ENCODE results near the gene NUP85. TPM values are rescaled to one million over a fixed set of nuclear protein-coding genes. Genes with fewer than 3 reads are reported as not detected.

Gene NUP85
- total and polyA plus RNA-seq, 4 donors, result 15.2 to 36.3 (median 29.5) TPM

DNA sequence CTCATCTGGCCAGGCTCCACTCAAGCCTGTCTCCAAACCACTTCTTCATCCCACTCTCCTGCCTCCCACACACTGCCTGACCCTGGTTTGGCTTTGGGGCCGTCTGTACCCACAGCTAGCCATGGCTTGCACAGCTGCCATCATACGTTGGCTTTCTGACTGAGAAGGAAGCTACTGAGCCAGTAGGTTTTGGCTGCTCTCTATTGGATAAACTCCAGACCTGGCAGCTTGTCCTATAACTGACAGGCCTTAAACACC lies 61.6 kb downstream of the NUP85 start:
- no peak for DNase-seq (ENCODE audit: low spot score)
- Histone ChIP-seq H3K9ac (ENCODE audit: low read depth in 1 of 2, low read length in 2 of 2) (no peak overlapping the region), H3K36me3 (ENCODE audit: control insufficient read depth in 4 of 4, insufficient read depth in 3 of 4, low read depth in 1 of 4, low read length in 3 of 4) (peaks cover 5 to 23% (median 19%) of the 10 kb centered on the region in 4 donors), H3K9me3 (ENCODE audit: control insufficient read depth in 4 of 4, low read length in 3 of 4) (no peaks in the 10 kb centered on the region), H3K27ac (ENCODE audit: low read depth in 1 of 2, low read length in 2 of 2) (no peak overlapping the region), H3K27me3 (ENCODE audit: control insufficient read depth in 4 of 4, insufficient read depth in 4 of 4, low read length in 3 of 4) (no peaks in the 10 kb centered on the region), H3K4me3 (ENCODE audit: low read depth in 1 of 3, low read length in 3 of 3) (no peak overlapping the region), H3K4me1 (ENCODE audit: control insufficient read depth in 4 of 4, insufficient read depth in 4 of 4, low read length in 3 of 4) (peaks cover 6 to 40% (median 23%) of the 10 kb centered on the region in 4 donors)
- WGBS, result 41% methylated on average over 2 of the region's 2 CpGs
- TF ChIP-seq FOXA2 (IDR thresholded peaks at IDR 0.05) (no peak), YY1 (IDR thresholded peaks at IDR 0.05) (no peak), SP1 (IDR thresholded peaks at IDR 0.05) (no peak), GABPA (IDR thresholded peaks at IDR 0.05 in 1 of 2, conservative IDR thresholded peaks at IDR 0.05 in 1 of 2) (no peak), RAD21 (IDR thresholded peaks at IDR 0.05) (no peak), TAF1 (conservative IDR thresholded peaks at IDR 0.05) (no peak), JUND (IDR thresholded peaks at IDR 0.05) (no peak), RXRA (IDR thresholded peaks at IDR 0.05) (no peak), FOXA1 (IDR thresholded peaks at IDR 0.05) (no peak), NR2F2 (IDR thresholded peaks at IDR 0.05) (no peak), EGR1 (IDR thresholded peaks at IDR 0.05; ENCODE audit: low read depth in 2 of 2) (no peak), HNF4A (conservative IDR thresholded peaks at IDR 0.05) (no peak)
- TF ChIP-seq, protein P1, sequence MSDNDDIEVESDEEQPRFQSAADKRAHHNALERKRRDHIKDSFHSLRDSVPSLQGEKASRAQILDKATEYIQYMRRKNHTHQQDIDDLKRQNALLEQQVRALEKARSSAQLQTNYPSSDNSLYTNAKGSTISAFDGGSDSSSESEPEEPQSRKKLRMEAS (IDR thresholded peaks at IDR 0.05), result no peak
- TF ChIP-seq, protein P2, sequence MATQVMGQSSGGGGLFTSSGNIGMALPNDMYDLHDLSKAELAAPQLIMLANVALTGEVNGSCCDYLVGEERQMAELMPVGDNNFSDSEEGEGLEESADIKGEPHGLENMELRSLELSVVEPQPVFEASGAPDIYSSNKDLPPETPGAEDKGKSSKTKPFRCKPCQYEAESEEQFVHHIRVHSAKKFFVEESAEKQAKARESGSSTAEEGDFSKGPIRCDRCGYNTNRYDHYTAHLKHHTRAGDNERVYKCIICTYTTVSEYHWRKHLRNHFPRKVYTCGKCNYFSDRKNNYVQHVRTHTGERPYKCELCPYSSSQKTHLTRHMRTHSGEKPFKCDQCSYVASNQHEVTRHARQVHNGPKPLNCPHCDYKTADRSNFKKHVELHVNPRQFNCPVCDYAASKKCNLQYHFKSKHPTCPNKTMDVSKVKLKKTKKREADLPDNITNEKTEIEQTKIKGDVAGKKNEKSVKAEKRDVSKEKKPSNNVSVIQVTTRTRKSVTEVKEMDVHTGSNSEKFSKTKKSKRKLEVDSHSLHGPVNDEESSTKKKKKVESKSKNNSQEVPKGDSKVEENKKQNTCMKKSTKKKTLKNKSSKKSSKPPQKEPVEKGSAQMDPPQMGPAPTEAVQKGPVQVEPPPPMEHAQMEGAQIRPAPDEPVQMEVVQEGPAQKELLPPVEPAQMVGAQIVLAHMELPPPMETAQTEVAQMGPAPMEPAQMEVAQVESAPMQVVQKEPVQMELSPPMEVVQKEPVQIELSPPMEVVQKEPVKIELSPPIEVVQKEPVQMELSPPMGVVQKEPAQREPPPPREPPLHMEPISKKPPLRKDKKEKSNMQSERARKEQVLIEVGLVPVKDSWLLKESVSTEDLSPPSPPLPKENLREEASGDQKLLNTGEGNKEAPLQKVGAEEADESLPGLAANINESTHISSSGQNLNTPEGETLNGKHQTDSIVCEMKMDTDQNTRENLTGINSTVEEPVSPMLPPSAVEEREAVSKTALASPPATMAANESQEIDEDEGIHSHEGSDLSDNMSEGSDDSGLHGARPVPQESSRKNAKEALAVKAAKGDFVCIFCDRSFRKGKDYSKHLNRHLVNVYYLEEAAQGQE (IDR thresholded peaks at IDR 0.05), result no peak
- TF ChIP-seq, protein P3, sequence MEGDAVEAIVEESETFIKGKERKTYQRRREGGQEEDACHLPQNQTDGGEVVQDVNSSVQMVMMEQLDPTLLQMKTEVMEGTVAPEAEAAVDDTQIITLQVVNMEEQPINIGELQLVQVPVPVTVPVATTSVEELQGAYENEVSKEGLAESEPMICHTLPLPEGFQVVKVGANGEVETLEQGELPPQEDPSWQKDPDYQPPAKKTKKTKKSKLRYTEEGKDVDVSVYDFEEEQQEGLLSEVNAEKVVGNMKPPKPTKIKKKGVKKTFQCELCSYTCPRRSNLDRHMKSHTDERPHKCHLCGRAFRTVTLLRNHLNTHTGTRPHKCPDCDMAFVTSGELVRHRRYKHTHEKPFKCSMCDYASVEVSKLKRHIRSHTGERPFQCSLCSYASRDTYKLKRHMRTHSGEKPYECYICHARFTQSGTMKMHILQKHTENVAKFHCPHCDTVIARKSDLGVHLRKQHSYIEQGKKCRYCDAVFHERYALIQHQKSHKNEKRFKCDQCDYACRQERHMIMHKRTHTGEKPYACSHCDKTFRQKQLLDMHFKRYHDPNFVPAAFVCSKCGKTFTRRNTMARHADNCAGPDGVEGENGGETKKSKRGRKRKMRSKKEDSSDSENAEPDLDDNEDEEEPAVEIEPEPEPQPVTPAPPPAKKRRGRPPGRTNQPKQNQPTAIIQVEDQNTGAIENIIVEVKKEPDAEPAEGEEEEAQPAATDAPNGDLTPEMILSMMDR (IDR thresholded peaks at IDR 0.05; ENCODE audit: low read depth, low read length, missing input control), result no peak
- TF ChIP-seq, protein P4, sequence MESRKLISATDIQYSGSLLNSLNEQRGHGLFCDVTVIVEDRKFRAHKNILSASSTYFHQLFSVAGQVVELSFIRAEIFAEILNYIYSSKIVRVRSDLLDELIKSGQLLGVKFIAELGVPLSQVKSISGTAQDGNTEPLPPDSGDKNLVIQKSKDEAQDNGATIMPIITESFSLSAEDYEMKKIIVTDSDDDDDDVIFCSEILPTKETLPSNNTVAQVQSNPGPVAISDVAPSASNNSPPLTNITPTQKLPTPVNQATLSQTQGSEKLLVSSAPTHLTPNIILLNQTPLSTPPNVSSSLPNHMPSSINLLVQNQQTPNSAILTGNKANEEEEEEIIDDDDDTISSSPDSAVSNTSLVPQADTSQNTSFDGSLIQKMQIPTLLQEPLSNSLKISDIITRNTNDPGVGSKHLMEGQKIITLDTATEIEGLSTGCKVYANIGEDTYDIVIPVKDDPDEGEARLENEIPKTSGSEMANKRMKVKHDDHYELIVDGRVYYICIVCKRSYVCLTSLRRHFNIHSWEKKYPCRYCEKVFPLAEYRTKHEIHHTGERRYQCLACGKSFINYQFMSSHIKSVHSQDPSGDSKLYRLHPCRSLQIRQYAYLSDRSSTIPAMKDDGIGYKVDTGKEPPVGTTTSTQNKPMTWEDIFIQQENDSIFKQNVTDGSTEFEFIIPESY (IDR thresholded peaks at IDR 0.05), result no peak
- TF ChIP-seq, protein P5, sequence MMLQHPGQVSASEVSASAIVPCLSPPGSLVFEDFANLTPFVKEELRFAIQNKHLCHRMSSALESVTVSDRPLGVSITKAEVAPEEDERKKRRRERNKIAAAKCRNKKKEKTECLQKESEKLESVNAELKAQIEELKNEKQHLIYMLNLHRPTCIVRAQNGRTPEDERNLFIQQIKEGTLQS (IDR thresholded peaks at IDR 0.05), result no peak

Data from liver (tissue), 9 donors.